NCI-H2171 treated with DMSO at 0.1 percent for 48 hours (cell line): Measurements from ENCODE around the gene ADGRL1.
"Not testable (repeated sequence)": the region's sequence is repeated elsewhere in the genome, so short reads cannot be mapped to it uniquely, and the experiment has no call there.

Experiments used
- DNase-seq: peaks from one replicate; lab custom pipeline; 2025; lab: John Stamatoyannopoulos, UW

ADGRL1 gene

DNA sequence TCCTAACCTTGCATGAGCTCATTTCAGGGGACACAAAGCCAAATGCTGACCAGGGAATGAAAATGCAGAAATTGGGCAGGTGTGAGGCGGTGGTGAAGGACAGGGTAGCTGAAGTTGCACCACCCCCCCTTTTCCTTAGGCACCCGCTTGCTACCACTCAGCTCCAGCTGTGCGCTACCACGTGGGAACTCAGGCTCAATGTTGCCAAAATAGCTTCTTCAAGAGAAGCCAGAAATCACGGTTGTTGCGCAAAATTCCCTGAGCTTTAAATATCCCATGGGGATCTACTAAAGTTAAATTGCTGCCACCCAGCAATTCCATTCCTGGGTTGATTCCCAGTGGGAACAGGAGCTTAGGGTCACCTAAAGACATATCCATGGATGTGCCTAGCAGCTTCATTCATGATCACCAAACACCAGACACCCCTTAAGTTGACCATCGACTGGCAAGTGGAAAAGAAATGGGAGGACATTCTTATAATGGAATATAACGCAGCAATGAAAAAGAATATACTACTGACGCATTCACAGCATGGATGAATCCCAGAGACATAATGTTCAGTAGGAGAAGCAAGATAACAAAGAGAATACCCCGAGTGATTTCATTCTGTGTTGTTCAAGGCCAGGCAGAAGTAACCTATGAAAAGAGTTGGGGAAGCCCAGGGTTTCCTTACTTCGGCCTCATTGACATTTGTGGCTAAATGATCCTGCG, 12.8 kb upstream of the ADGRL1 start:
- no peak for DNase-seq

DNA sequence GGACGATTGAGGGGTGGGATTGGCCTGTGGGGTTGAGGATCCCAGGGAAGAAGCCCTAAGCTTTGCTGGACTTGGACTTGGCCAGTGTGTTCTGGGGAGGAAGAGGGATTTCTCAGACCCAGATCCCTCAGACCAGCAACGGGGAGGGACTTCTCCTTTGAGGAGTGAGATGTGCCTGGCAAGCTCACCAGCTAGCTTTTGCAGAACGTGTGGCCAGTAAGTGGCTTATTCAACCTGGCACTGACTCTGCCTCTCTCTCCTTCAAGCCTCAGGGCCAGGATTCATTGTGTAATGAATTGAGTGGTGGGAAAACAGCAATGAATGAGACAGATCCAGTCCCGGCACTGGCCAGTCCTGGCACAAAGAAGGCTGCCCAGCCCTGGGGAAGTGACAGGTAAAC, 11.9 kb upstream of the ADGRL1 start:
- DNase-seq, result not testable (repeated sequence)

DNA sequence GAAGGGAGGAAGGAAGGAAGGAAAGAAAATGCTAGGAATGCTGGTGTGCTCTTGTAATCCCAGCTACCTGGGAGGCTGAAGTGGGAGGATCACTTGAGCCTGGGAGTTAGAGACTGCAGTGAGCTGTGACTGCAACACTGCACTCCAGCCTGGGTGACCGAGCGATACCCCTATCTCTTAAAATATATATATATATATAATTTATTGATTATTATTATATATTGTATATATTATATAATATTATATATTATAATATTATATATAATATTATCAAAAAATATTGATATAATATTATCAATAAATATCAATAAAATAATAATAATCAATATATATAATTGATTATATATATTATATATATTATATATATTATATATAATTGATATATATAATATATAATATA, 8.6 kb upstream of the ADGRL1 start:
- DNase-seq, result no peak

DNA sequence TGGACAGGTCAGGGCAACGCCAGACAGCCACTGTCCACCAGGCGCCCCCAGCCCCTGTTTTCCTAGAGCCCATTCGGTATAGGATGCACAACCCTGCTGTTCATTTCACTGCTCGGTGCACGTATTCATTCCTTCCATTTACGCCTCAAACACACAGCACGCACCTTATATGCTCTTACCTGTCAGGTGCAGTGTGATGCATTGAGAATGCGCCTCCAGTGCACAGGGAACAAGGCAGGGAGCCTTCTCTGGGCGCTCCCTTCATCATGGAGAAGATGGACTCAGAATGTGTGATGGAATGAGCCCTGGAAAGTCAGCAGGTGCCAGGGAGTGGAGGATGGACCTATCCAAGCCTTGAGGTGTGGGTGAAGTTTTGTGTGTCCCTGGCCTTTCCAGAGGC, 4.2 kb upstream of the ADGRL1 start:
- not testable (repeated sequence) for DNase-seq

DNA sequence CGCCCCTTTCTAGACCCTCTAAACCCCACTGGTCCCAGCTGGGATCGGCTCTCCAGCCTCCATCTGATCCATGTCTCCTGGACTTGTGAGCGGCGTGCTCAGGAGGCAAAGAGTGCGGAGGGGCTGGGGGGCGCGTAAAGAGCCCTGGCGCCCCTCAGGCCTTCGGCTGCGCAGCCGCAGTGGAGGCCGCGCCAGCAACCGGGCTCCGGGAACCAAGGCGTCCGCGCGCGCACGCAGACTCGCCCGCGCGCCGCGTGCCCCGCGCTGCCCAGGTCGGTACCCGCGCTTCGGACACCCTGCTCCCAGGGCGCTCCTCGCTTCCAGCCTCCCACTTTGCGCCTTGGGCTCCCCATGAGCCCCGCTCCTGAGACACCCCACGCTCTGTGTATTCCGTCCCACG, 3.4 kb upstream of the ADGRL1 start:
- DNase-seq, result not testable (repeated sequence)

DNA sequence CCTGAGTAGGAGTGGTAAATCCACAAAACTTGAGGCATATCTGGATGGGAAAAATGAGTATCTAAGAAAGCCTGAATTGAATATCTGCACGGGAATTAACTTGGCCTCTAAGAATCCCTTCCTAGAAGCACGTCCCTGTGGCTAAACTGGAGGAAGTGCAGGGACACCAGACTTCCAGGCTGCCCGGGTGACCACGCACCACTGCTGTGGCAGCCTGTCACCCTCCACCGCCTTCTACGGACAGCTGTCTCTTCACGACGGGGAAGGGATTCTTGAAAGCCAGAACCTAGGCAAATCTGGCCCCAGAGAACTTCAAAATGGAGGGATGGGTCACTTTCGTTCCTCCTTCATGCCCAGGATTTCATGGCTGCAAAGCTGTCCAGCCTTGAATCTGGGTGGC, 2.5 kb upstream of the ADGRL1 start:
- not testable (repeated sequence) for DNase-seq

DNA sequence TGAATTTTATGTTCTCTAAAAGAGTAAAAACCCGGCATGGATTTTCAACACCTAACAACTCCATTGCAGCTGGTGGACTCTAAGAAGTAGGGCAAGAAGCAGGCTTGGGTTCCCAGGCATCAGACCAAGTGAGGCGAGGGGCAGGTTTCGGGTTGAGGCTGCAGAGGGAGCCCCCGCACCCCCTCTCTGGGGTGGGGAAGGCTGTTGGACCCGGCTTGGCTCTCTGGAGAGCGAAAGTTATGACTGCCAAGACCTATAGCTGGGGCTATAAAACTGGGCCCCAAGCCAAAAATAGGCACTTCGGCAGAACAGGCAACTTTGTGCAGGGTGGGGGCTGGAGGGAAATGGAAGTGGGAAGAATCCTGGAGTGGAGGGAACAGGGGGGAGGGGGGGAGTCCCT, 1.8 kb upstream of the ADGRL1 start:
- DNase-seq, result not testable (repeated sequence)

DNA sequence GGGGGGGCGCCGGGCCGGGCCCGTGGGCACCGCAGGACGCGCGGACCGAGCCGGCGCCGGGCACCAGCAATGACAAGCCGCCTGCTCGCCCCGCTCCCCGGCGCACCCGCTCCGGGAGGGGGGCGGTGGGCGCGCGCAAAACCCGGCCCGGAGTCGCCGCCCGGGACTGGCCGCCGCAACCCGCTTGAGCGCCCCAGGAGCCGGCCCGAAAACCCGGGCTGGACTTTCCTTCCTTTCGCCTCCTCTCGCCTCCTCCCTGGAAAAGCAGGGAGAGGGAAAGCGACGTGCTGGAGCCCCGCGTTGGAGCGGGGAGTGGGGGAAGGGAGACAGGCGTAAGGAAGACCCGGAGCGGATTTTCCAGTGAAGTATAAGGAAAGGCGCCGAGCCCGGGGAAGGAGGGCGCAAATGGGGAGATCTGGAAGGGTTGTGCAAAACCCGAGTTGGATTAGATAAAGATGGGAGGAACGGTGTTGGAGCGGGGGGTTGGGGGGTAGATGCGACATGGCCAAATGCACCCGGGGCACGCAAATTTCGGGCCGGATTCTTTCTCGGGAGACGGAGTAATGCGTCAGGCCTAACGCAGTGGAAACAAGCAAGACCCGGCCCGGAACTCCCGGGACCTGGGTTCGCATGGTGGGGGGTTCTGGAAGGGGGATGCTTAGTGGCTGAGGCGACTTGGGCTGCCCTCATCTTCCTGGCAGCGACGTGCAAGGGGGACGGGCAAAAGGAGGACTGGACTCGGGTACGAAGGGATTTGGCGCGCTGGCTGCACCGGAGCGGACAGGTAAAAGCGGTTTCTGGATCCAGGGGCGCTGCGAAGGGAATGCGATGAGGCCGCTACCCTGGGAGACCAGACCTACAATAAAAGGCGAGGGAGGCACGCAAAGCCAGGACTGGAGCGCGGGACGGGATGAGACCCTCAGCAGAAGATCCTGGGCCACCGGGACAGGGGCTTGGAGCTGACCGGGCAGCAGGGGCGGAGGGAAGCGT, 1.1 kb upstream of the ADGRL1 start:
- DNase-seq, result peak; percentile 99

DNA sequence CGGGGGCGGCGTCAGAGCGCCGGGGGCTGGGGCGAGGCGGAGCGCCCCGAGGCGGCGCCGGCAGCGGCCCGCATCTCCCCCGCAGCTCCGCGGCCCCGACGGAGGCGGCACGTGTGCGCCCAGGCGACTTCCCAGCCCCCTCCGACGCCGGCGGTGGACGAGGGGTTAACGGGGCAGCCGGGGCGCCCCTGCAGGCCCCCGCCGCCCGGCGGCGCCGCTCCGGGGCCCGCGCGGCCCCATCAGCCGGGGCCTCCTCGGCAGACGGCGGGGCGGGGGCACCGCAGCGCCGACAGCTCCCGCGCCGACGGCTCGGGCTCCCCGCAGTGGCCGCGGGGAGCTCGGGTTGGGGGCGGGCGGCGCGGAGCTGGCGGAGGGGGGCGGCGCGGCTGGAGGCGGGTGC, 339 bp upstream of the ADGRL1 start:
- not testable (repeated sequence) for DNase-seq

DNA sequence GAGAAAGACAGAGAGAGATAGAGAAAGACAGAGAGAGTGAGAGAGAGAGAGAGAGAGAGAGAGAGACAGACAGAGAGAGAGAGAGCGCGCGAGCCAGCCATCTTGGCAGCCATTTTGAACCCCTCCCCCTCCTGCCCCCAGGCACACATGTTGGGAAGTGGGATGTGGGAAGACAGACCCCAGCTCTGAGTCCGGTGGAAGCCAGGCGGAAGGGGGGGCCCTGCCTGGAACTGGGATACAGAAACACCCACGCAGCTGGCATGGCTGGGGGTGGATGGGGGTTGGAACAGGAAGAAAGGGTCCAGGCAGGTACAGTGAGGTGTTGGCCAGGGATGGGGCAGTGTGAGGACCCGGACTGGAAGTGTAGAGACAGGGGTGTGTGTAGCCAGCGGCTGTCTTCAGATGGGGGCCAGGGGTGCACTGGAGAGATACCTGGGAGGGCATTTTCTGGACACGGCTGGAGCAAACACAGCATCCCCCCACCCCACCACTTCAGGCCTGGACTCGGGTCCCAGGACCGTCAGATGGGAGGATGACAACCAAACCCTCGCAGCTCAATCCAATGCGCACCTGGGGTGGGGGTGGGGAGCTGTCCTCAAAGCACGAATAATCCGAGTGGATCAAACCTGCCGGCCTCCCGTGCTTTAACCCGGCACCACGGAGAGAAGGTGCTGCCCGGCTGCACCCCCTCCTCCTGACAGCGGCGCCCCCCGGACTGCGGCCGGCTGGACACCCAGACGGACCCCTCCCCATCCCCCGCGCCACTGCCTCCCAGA, 1.1 kb downstream of the ADGRL1 start:
- DNase-seq, result not testable (repeated sequence)

DNA sequence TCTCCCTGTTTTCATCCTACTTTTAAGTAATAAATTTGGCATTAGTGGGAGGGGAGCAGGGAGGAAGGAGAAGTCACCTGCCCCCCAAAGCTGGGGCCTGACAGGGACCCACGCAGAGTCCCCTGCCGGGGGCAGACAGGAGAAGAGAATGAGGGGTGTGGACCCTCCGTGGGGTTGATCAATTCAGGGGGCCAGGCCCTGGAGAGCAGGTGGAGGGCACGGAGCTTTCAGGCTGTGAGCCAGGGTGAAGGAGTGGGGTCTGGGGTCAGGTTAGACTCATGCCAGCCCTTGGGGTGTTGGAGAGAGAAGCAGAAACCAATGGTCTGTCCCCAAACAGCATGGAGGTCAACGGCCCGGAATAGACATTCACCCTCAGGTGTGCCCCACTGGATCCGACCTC, 1.8 kb downstream of the ADGRL1 start:
- not testable (repeated sequence) for DNase-seq

DNA sequence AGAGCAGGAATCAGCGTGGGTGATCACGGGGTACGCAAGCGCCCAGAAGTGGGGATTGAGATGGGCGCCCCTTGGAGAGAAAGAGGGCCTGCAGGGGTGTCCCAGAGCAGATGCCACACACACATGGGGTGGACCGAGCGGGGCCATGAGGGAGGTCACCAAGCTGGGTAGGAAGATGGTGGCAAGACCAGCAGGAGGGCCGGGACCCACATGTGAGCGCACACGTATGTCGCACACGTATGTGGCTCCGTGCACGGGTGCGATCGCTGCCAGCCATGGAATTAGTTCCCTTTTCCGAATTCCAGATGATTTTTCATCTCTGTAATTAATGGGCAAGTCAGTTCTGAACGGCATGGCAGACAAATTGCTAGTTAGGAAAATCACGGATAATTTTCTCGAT, 2.2 kb downstream of the ADGRL1 start:
- DNase-seq, result not testable (repeated sequence)

DNA sequence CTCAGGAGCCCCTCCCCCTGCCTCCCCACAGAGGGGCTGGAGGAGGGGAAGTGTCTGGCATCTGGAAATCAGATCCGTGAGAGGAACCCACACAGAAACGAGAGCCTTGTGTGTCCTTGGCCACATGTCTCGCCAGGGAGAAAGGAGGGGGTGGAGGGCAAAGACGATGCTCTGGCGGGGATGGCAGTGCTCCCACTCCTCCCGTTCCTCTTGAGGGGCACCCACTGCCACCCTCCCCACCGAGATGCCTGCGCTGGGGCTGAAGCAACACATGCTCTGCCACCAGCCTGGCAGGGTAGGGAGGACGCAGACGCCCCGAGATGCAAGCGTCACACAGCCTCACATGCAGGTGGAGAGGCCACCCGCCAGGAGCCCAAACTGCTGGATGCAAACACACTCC, 2.8 kb downstream of the ADGRL1 start:
- DNase-seq, result no peak

DNA sequence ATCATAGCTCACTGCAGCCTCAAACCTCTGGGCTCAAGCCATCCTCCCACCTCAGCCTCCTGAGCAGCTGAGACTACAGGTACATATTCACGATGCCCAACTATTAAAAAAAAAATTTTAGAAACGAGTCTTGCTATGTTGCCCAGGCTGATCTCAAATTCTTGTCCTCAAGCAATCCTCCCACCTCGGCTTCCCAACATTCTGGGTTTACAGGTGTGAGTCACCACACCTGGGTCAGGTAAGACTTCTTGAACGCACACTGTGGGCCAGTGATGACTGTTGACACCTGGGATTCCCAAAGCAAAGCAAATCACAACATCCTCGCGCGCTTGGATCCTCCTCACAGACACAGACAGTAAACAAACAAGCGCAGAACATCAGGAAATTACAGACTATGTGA, 4.5 kb downstream of the ADGRL1 start:
- DNase-seq, result not testable (repeated sequence)

DNA sequence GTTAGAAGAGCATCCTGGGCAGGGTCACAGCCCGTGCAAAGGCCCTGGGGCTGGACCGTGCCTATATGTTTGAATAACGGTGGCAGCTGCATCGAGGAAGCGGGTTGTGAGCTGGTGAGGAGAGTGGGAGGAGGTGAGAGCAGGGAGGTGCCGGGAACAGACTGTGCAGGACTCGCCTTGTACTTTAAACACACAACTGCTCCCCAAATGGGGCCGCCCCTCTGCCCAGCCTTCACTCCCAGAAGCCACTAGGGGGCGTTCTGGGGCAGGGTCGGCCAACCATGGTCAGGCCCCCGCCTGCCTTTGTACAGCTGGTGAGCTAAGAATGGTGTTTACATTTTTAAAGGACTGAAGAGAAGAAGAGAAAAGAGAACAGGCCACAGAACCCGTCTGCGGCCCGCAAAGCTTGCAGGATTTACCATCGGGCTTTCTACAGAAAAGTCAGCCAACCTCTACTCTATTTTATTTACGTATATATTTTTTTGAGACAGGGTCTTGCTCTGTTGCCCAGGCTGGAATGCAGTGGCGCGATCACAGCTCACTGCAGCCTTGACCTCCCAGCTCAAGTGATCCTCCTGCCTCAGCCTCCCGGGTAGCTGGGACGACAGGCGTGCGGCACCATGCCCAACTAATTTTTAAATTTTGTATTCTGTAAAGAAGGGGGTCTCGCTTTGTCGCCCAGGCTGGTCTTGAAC, 5.7 kb downstream of the ADGRL1 start:
- peak; percentile 16 for DNase-seq

DNA sequence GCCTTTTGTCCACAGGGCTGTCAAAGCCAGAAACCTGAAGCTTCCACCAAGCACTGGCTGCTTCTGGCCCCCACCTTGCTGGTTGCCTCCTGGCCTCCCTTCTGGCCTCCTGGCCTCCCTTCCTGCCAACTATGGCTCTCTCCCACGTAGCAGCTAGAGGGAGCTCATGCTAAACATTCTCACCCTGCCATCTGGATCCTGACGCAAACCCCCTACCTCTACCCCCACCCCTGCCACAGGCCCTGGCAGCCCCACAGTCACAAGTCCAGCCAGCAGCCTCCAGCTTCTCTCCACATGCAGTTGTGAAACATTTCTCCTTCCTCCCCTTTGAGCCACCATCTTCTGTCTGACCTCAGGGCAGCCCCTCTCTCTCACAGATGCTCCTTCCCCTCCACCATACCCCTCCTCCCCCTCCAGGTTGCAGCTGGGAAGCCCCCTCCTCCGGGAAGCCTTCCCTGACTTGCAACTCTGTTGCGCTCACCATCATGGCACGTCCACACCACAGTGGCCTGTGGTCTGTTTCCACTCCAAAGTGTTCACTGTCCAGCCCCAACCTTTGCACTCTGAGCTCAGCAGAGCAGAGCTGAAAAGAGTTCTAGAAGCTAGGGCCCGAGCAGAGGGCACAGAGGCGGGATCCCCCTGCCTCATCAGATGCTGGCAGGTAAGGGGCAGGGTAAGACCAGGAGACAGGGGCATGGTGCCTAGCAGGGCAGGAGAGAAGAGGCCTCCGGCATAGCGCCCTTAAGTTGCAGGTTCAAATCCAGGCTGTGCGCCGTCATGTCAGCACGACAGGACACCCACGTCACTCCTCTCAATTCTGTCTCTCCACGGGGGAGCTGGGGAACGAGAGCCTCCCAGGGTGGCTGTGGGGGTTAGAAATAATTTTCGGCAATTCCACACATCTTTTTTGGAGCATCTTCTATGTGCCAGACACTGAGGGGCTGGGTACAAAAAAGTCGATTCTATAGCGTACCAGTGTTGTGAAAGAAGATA, 7.3 kb downstream of the ADGRL1 start:
- DNase-seq, result peak; percentile 39

DNA sequence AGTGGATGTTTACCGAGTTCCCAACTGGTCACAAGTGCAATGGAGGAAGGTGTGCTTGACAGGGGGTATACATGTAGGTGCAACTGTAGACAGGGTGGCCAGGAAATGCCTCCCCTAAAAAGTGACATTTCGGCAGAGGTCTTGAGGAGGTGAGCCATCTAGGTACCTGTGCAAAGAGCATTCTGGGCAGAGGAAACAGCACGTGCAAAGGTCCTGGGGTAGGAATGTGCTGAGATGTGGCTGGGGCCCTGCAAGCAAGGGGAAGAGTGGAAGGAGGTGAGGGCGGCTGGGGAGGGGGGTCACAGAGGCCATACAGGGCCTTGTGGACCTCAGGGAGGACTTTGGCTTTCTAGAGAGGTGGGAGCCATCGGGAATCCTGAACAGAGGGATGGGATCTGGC, 8.1 kb downstream of the ADGRL1 start:
- no peak for DNase-seq

DNA sequence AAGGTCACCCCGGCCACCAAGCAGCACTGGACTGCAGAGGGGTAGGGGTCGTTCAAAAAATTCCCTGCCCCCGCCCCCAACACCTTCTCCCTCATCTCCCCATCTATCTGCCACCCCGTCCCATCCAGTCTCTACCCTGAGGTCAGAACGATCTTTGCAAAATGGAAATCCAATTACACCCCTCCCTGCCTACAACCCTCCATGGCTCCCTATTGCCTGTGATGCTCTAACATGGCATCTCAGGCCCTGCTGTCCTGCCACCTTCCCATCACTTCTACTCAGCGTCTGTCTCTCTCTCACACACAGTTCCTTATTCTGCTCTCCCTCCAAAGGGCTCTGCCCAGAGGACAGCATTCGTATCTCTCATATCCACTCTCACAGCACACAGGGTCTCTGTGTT, 8.7 kb downstream of the ADGRL1 start:
- not testable (repeated sequence) for DNase-seq

DNA sequence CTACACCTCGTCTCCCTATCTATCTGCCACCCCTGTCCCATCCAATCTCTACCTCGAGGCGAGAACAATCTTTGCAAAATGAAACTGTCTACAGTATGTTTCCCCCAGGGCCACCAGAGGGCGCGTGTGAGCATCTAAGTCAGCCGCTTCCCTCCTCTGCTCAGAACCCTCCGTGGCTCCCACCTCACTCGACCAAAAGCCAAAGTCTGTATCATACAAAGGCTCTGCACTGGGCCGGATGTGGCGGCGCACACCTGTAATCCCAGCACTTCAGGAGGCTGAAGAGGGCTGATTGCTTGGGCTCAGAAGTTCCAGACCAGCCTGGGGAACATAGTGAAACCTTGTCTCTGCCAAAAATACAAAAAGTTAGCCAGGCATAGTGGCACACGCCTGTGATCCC, 9.9 kb downstream of the ADGRL1 start:
- peak; percentile 25 for DNase-seq

DNA sequence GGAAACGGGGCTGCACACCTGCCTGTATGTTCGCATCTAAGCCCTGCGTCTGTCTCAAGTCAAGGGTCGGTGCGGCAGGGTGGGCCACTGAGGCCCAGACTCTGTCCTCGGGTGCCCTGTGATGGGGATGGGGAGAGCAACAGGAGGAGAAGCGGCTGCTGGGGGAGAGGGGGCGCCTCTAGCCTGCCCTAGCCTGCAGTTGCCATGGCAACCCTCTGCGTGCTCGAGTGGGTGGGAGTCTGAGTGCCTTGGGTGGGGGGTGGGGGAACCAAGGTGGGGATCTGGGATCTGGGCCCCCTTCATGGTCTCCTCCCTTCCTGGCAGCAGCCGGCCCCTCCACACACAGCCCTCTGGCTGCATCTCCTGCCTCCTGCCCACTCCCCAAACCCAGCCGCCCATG, 10.8 kb downstream of the ADGRL1 start:
- DNase-seq, result not testable (repeated sequence)
